ENCODE data around the gene CEP85. TPM values are rescaled to one million over a fixed set of nuclear protein-coding genes. Genes with fewer than 3 reads are reported as not detected.

CEP85 gene
- total and polyA plus RNA-seq, 8 donors: 2.7 to 6.6 (median 3.7) TPM

- FAIRE-seq: no peak
- no peak for ATAC-seq
- H3K27ac ChIP-seq: no peak overlapping the region
- no peak overlapping the region for H3K4me3 ChIP-seq
- no peaks in the 10 kb centered on the region for H3K27me3 ChIP-seq
- H3K9me3 ChIP-seq: no peaks in the 10 kb centered on the region
- H3K36me3 ChIP-seq: no peaks in the 10 kb centered on the region
- DNase-seq: no peak
- TF ChIP-seq CTCF (IDR thresholded peaks at IDR 0.05): no peak
- intact Hi-C loops (cut with DNase I): loop anchor here in 1 of 3 donors (5.0 kb wide), 1 partner anchor 40 kb away; the partner anchor contains the start of gene SH3BGRL3
- no peaks in the 10 kb centered on the region for H3K4me1 ChIP-seq
- WGBS, 2 donors: 50 to 54% methylated on average over 10 of the region's 10 CpGs
Measured at GRCh38 chr1:26322042-26322331, 88.0 kb downstream of the CEP85 start.

GRCh38 chr1:26323382-26323781 lies 89.4 kb downstream of the CEP85 start:
- FAIRE-seq (no peak), ATAC-seq (no peak), DNase-seq (no peak)
- no peak for TF ChIP-seq CTCF (IDR thresholded peaks at IDR 0.05)
- WGBS, 2 donors: 86 to 89% methylated on average over 2 of the region's 2 CpGs
- intact Hi-C loops (cut with DNase I): loop anchor here in 1 of 3 donors (5.0 kb wide), 1 partner anchor 41 kb away; the partner anchor contains the start of gene SH3BGRL3
- Histone ChIP-seq H3K9me3 (no peaks in the 10 kb centered on the region), H3K4me3 (no peak overlapping the region), H3K4me1 (no peaks in the 10 kb centered on the region), H3K27me3 (no peaks in the 10 kb centered on the region), H3K27ac (no peak overlapping the region), H3K36me3 (no peaks in the 10 kb centered on the region)

GRCh38 chr1:26324550-26324949 lies 90.5 kb downstream of the CEP85 start:
- WGBS, 2 donors: 61 to 72% methylated on average over 3 of the region's 3 CpGs
- H3K27me3 ChIP-seq: no peaks in the 10 kb centered on the region
- no peaks in the 10 kb centered on the region for H3K4me1 ChIP-seq
- no peak for TF ChIP-seq CTCF (IDR thresholded peaks at IDR 0.05)
- H3K9me3 ChIP-seq: no peaks in the 10 kb centered on the region
- H3K36me3 ChIP-seq: no peaks in the 10 kb centered on the region
- H3K27ac ChIP-seq: no peak overlapping the region
- DNase-seq: no peak
- intact Hi-C loops (cut with DNase I): loop anchor here in 1 of 3 donors (5.0 kb wide), 1 partner anchor 42 kb away; the partner anchor contains the start of gene SH3BGRL3
- no peak for FAIRE-seq
- no peak overlapping the region for H3K4me3 ChIP-seq
- no peak for ATAC-seq

GRCh38 chr1:26327956-26328362 lies 94.0 kb downstream of the CEP85 start:
- no peak for DNase-seq
- no peak overlapping the region for H3K4me3 ChIP-seq
- 78 to 79% methylated on average over 8 of the region's 8 CpGs for WGBS, 2 donors
- no peak for ATAC-seq
- H3K4me1 ChIP-seq: no peaks in the 10 kb centered on the region
- no peak for TF ChIP-seq CTCF (IDR thresholded peaks at IDR 0.05)
- no peak overlapping the region for H3K27ac ChIP-seq
- no peaks in the 10 kb centered on the region for H3K36me3 ChIP-seq
- H3K27me3 ChIP-seq: no peaks in the 10 kb centered on the region
- intact Hi-C loops (cut with DNase I): no loop called here
- H3K9me3 ChIP-seq: no peaks in the 10 kb centered on the region
- FAIRE-seq: no peak

Other genes with a start within 250 kb of the CEP85 start
- gene PAFAH2, start 236.1 kb upstream of the CEP85 start, total RNA-seq: 10 to 100 TPM; 11.0 to 19.0 (median 13.7) TPM
- 10 to 100 TPM; 16.2 to 20.9 TPM for gene PAFAH2, start 236.1 kb upstream of the CEP85 start, polyA plus RNA-seq
- gene EXTL1, start 212.4 kb upstream of the CEP85 start, total RNA-seq: under 1 TPM; 0.04 to 0.25 (median 0.13) TPM
- under 1 TPM; 0.21 to 0.34 TPM for gene EXTL1, start 212.4 kb upstream of the CEP85 start, polyA plus RNA-seq
- 100 to 1,000 TPM in 1 of 6 donors, 10 to 100 TPM in 5; 27.0 to 142 (median 56.4) TPM for gene SLC30A2, start 188.1 kb upstream of the CEP85 start, total RNA-seq
- 10 to 100 TPM; 24.1 to 42.4 TPM for gene SLC30A2, start 188.1 kb upstream of the CEP85 start, polyA plus RNA-seq
- under 1 TPM in 4 of 6 donors, not detected in 2; 0.09 to 0.35 (median 0.33) TPM for gene TRIM63, start 166.6 kb upstream of the CEP85 start, total RNA-seq
- under 1 TPM; 0.15 to 0.52 TPM for gene TRIM63, start 166.6 kb upstream of the CEP85 start, polyA plus RNA-seq
- gene PDIK1L, start 122.4 kb upstream of the CEP85 start, total RNA-seq: 10 to 100 TPM in 1 of 6 donors, 1 to 10 TPM in 5; 5.9 to 12.1 (median 6.6) TPM
- 1 to 10 TPM; 1.7 to 3.6 TPM for gene PDIK1L, start 122.4 kb upstream of the CEP85 start, polyA plus RNA-seq
- 1 to 10 TPM in 4 of 6 donors, under 1 TPM in 2; 0.79 to 1.7 (median 1.1) TPM for gene FAM110D, start 75.1 kb upstream of the CEP85 start, total RNA-seq
- 1 to 10 TPM; 2.6 to 3.5 TPM for gene FAM110D, start 75.1 kb upstream of the CEP85 start, polyA plus RNA-seq
- not detected for gene C1orf232, start 65.2 kb upstream of the CEP85 start, total RNA-seq
- gene C1orf232, start 65.2 kb upstream of the CEP85 start, polyA plus RNA-seq: not detected
- gene ZNF593, start 64.3 kb upstream of the CEP85 start, total RNA-seq: 10 to 100 TPM; 18.4 to 36.7 (median 22.1) TPM
- gene ZNF593, start 64.3 kb upstream of the CEP85 start, polyA plus RNA-seq: 10 to 100 TPM; 69.9 to 80.7 TPM
- not detected for gene ZNF593OS, start 62.4 kb upstream of the CEP85 start, total RNA-seq
- gene ZNF593OS, start 62.4 kb upstream of the CEP85 start, polyA plus RNA-seq: under 1 TPM; 0.35 to 0.68 TPM
- 10 to 100 TPM; 11.3 to 20.8 (median 14.9) TPM for gene CNKSR1, start 56.7 kb upstream of the CEP85 start, total RNA-seq
- 10 to 100 TPM; 46.8 to 48.5 TPM for gene CNKSR1, start 56.7 kb upstream of the CEP85 start, polyA plus RNA-seq
- not detected for gene CATSPER4, start 43.6 kb upstream of the CEP85 start, total RNA-seq
- under 1 TPM in 1 of 2 donors, not detected in 1; 0.09 TPM for gene CATSPER4, start 43.6 kb upstream of the CEP85 start, polyA plus RNA-seq
- 10 to 100 TPM; 29.1 to 84.2 (median 48.8) TPM for gene SH3BGRL3, start 45.9 kb downstream of the CEP85 start, total RNA-seq
- 100 to 1,000 TPM in 1 of 2 donors, 10 to 100 TPM in 1; 61.0 to 109 TPM for gene SH3BGRL3, start 45.9 kb downstream of the CEP85 start, polyA plus RNA-seq
- gene UBXN11, start 72.4 kb downstream of the CEP85 start, total RNA-seq: 10 to 100 TPM in 4 of 6 donors, 1 to 10 TPM in 2; 8.7 to 15.9 (median 11.5) TPM
- 10 to 100 TPM; 44.0 to 61.6 TPM for gene UBXN11, start 72.4 kb downstream of the CEP85 start, polyA plus RNA-seq
- gene CD52, start 83.8 kb downstream of the CEP85 start, total RNA-seq: 10 to 100 TPM in 1 of 6 donors, 1 to 10 TPM in 4, under 1 TPM in 1; 0.98 to 13.0 (median 2.5) TPM
- 1 to 10 TPM; 4.0 to 4.3 TPM for gene CD52, start 83.8 kb downstream of the CEP85 start, polyA plus RNA-seq
- 1 to 10 TPM in 1 of 6 donors, under 1 TPM in 5; 0.12 to 1.3 (median 0.38) TPM for gene CRYBG2, start 119.9 kb downstream of the CEP85 start, total RNA-seq
- gene CRYBG2, start 119.9 kb downstream of the CEP85 start, polyA plus RNA-seq: 1 to 10 TPM in 1 of 2 donors, under 1 TPM in 1; 0.73 to 2.0 TPM
- gene ZNF683, start 138.6 kb downstream of the CEP85 start, total RNA-seq: under 1 TPM in 3 of 6 donors, not detected in 3; 0.12 to 0.47 (median 0.14) TPM
- gene ZNF683, start 138.6 kb downstream of the CEP85 start, polyA plus RNA-seq: under 1 TPM in 1 of 2 donors, not detected in 1; 0.40 TPM
- 1 to 10 TPM in 1 of 6 donors, not detected in 5; 1.2 TPM for gene LIN28A, start 176.6 kb downstream of the CEP85 start, total RNA-seq
- gene LIN28A, start 176.6 kb downstream of the CEP85 start, polyA plus RNA-seq: not detected
- gene DHDDS, start 198.1 kb downstream of the CEP85 start, total RNA-seq: 10 to 100 TPM; 15.0 to 24.5 (median 19.8) TPM
- 10 to 100 TPM; 19.2 to 19.9 TPM for gene DHDDS, start 198.1 kb downstream of the CEP85 start, polyA plus RNA-seq
- gene HMGN2, start 238.2 kb downstream of the CEP85 start, total RNA-seq: 100 to 1,000 TPM; 102 to 192 (median 143) TPM
- gene HMGN2, start 238.2 kb downstream of the CEP85 start, polyA plus RNA-seq: 100 to 1,000 TPM; 178 to 438 TPM